SK-N-MC (cell line): Measurements from ENCODE around the gene HECTD4.
"Not testable (repeated sequence)": the region's sequence is repeated elsewhere in the genome, so short reads cannot be mapped to it uniquely, and the experiment has no call there.

ENCODE experiments used
- EZH2 ChIP-seq: fragments of 200-600 bp; sonication (generic); IDR thresholded peaks from one replicate; pipeline ENCODE4 v1.6.1; 2017; ENCODE audit warnings: antibody characterized with exemption
- FOXP2 ChIP-seq: optimal IDR thresholded peaks from 2 replicates; pipeline ENCODE3; 2011; ENCODE audit warnings: mild to moderate bottlenecking, moderate library complexity; ENCODE audit not compliant: insufficient read depth; ENCODE audit errors: extremely low read length, control extremely low read depth
- POLR2AphosphoS5 ChIP-seq: IDR thresholded peaks from 2 replicates; pipeline ENCODE4 v1.6.1; 2012; ENCODE audit warnings: mild to moderate bottlenecking, low read depth, low read length, borderline replicate concordance

DNA sequence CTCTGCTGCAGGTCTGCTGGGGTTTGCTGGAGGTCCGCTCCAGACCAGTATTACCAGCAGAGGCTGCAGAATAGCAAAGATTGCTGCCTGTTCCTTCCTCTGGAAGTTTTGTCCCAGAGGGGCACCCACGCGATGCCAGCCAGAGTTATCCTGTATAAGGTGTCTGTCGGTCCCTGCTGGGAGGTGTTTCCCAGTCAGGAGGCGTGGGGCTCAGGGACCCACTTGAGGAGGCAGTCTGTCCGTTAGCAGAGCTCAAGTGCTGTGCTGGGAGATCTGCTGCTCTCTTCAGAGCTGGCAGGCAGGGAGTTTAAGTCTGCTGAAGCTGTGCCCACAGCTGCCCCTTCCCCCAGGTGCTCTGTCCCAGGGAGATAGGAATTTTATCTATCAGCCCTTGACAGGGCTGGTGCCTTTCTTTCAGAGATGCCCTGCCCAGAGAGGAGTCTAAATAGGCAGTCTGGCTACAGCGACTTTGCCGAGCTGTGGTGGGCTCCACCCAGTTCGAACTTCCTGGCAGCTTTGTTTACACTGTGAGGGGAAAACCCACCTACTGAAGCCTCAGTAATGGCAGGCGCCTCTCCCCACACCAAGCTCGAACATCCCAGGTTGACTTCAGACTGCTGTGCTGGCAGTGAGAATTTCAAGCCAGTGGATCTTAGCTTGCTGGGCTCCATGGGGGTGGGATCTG is 223.6 kb downstream of the HECTD4 start:
- not testable (repeated sequence) for TF ChIP-seq POLR2AphosphoS5, EZH2, FOXP2
